SK-N-MC (cell line): Measurements from ENCODE around the gene SEZ6.

ENCODE experiments used
- DNase-seq: peaks from one replicate; pipeline ENCODE4 v3.0.0-alpha.2; 2011; ENCODE audit warnings: low read depth, low spot score
- H3K27ac ChIP-seq: fragments of 200-600 bp; sonication (generic); 2 replicates; pipeline ENCODE4 v1.5.1; 2016; ENCODE audit warnings: mixed run types
- H3K36me3 ChIP-seq: fragments of 200-600 bp; sonication (generic); 2 replicates; pipeline ENCODE4 v1.6.1; 2017; ENCODE audit warnings: antibody characterized with exemption, low read length, mixed read lengths; ENCODE audit not compliant: insufficient read depth
- H3K4me3 ChIP-seq: fragments of 200-600 bp; sonication (generic); 2 replicates; pipeline ENCODE4 v1.5.1; 2016
- H3K9ac ChIP-seq: fragments of 200-600 bp; sonication (generic); 2 replicates; pipeline ENCODE4 v1.8.0; 2017; ENCODE audit warnings: mixed run types, mixed read lengths; ENCODE audit not compliant: insufficient read length
- H3K9me3 ChIP-seq: fragments of 200-600 bp; sonication (generic); 2 replicates; pipeline ENCODE4 v1.6.1; 2017; ENCODE audit warnings: low read depth, mild to moderate bottlenecking, antibody characterized with exemption, low read length, moderate library complexity, mixed read lengths
- EZH2 ChIP-seq: fragments of 200-600 bp; sonication (generic); IDR thresholded peaks from one replicate; pipeline ENCODE4 v1.6.1; 2017; ENCODE audit warnings: antibody characterized with exemption
- FOXP2 ChIP-seq: optimal IDR thresholded peaks from 2 replicates; pipeline ENCODE3; 2011; ENCODE audit warnings: mild to moderate bottlenecking, moderate library complexity; ENCODE audit not compliant: insufficient read depth; ENCODE audit errors: extremely low read length, control extremely low read depth
- POLR2AphosphoS5 ChIP-seq: IDR thresholded peaks from 2 replicates; pipeline ENCODE4 v1.6.1; 2012; ENCODE audit warnings: mild to moderate bottlenecking, low read depth, low read length, borderline replicate concordance

The SEZ6 gene

GRCh38 chr17:28977659-28978355 lies 28.0 kb downstream of the SEZ6 start:
- H3K9me3 ChIP-seq = no peaks in the 10 kb centered on the region
- TF ChIP-seq EZH2 (no peak), POLR2AphosphoS5 (no peak), FOXP2 (no peak)
- H3K9ac ChIP-seq = no peak overlapping the region
- no peak overlapping the region for H3K4me3 ChIP-seq
- no peak overlapping the region for H3K27ac ChIP-seq
- no peaks in the 10 kb centered on the region for H3K36me3 ChIP-seq
- no peak for DNase-seq

GRCh38 chr17:28975646-28976045 lies 30.2 kb downstream of the SEZ6 start:
- Histone ChIP-seq H3K9me3 (no peaks in the 10 kb centered on the region), H3K36me3 (no peaks in the 10 kb centered on the region), H3K4me3 (no peak overlapping the region), H3K9ac (no peak overlapping the region), H3K27ac (no peak overlapping the region)
- no peak for DNase-seq
- TF ChIP-seq FOXP2 (no peak), POLR2AphosphoS5 (no peak), EZH2 (no peak)

GRCh38 chr17:28975031-28975430 lies 30.8 kb downstream of the SEZ6 start:
- DNase-seq = no peak
- H3K9ac ChIP-seq = no peak overlapping the region
- no peaks in the 10 kb centered on the region for H3K36me3 ChIP-seq
- H3K9me3 ChIP-seq = no peaks in the 10 kb centered on the region
- TF ChIP-seq EZH2 (no peak), FOXP2 (no peak), POLR2AphosphoS5 (no peak)
- H3K4me3 ChIP-seq = no peak overlapping the region
- no peak overlapping the region for H3K27ac ChIP-seq

- TF ChIP-seq EZH2 (no peak), POLR2AphosphoS5 (no peak), FOXP2 (no peak)
- no peak overlapping the region for H3K9ac ChIP-seq
Measured at GRCh38 chr17:28974451-28974850, 31.4 kb downstream of the SEZ6 start.

GRCh38 chr17:28973425-28973824 lies 32.4 kb downstream of the SEZ6 start:
- Histone ChIP-seq H3K36me3 (no peaks in the 10 kb centered on the region), H3K9ac (no peak overlapping the region), H3K27ac (no peak overlapping the region), H3K4me3 (no peak overlapping the region), H3K9me3 (no peaks in the 10 kb centered on the region)
- no peak for DNase-seq
- no peak for TF ChIP-seq POLR2AphosphoS5
- TF ChIP-seq FOXP2 = no peak
- no peak for TF ChIP-seq EZH2

More at GRCh38 chr17:28974451-28974850, 31.4 kb downstream of the SEZ6 start:
- Histone ChIP-seq H3K36me3 (no peaks in the 10 kb centered on the region), H3K27ac (no peak overlapping the region), H3K4me3 (no peak overlapping the region), H3K9me3 (no peaks in the 10 kb centered on the region)
- no peak for DNase-seq

GRCh38 chr17:28972437-28972836 lies 33.4 kb downstream of the SEZ6 start:
- Histone ChIP-seq H3K9ac (no peak overlapping the region), H3K36me3 (no peaks in the 10 kb centered on the region), H3K9me3 (no peaks in the 10 kb centered on the region), H3K27ac (no peak overlapping the region), H3K4me3 (no peak overlapping the region)
- no peak for TF ChIP-seq POLR2AphosphoS5
- TF ChIP-seq EZH2 = no peak
- no peak for TF ChIP-seq FOXP2
- no peak for DNase-seq

GRCh38 chr17:28970879-28971278 lies 35.0 kb downstream of the SEZ6 start:
- no peak for DNase-seq
- Histone ChIP-seq H3K9me3 (no peaks in the 10 kb centered on the region), H3K27ac (no peak overlapping the region), H3K9ac (no peak overlapping the region), H3K36me3 (no peaks in the 10 kb centered on the region), H3K4me3 (no peak overlapping the region)
- TF ChIP-seq FOXP2 = no peak
- TF ChIP-seq POLR2AphosphoS5 = no peak
- no peak for TF ChIP-seq EZH2

- H3K27ac ChIP-seq = no peak overlapping the region
- no peak for DNase-seq
- no peaks in the 10 kb centered on the region for H3K36me3 ChIP-seq
- H3K9ac ChIP-seq = no peak overlapping the region
- H3K4me3 ChIP-seq = no peak overlapping the region
- TF ChIP-seq POLR2AphosphoS5 (no peak), EZH2 (no peak), FOXP2 (no peak)
- H3K9me3 ChIP-seq = no peaks in the 10 kb centered on the region
Measured at GRCh38 chr17:28969706-28970393, 36.0 kb downstream of the SEZ6 start.
